Epithelial cell of proximal tubule (primary cell): ENCODE data around the gene FETUB. TPM values are rescaled to one million over a fixed set of nuclear protein-coding genes. Genes with fewer than 3 reads are reported as not detected.

Experiments
- DNase-seq: peaks from one replicate; pipeline ENCODE4 v3.0.0-alpha.2; 2011; ENCODE audit warnings: low read depth
- H3K4me3 ChIP-seq: 2 replicates; pipeline ENCODE4 v1.5.1; 2011; ENCODE audit warnings: low read depth, mild to moderate bottlenecking, low read length
- CTCF ChIP-seq: conservative IDR thresholded peaks from 2 replicates; pipeline ENCODE4 v1.5.1; 2012; ENCODE audit warnings: low read depth, mild to moderate bottlenecking, low read length
- total RNA-seq: library from RNA; depleted of rRNA; stranded (reverse); fragments of >200 nt; gene quantifications from 2 replicates; pipeline ENCODE4 v1.2.3, GENCODE V29; 2015

The FETUB gene
- total RNA-seq, 1 donor from 2014 or later = not detected

DNA sequence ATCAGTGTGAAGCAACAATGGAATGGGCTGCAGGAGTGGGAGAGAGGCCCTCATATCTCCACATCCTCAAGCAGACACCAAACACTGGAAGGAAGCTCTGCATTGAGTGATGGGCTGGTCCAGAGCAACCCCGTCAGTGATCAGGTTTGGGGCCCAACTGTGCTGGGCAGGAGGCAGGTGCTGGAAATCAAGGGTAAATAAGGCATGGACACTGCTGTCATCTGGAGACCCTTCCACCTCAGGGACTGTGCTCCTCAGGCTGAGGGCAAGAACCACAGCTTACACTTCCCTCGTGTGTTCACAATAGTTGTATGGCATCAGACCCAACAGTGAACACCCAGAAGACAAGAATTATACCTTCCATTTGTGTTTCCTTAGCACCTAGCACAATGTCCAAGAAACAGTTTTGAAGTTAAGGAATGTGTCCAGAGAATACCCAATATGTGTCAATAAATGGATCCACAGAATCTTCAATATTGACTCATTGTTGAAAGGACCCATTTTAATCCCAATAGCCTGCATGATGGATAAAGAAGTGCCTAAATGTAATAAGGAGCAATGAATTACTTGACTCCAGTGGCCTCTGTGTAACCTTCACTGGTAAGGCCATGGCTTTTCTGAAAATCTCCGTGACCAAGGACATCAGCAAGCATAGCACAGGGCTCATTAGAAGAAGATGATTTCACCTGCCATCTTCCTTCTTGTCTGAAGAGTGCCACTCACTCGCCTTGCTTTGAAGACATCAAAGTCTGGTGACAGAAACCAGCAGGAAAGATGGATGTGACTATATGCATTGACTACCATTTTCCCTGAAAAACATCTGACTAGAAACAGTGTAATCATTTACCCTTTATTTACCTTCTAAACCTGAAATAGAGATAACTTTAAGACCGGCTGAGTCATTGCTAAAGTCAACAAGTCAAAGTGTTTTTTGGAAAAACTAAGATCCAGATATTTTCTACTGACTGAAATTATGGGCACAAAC, 34.3 kb upstream of the FETUB start:
- TF ChIP-seq CTCF = no peak
- no peak overlapping the region for H3K4me3 ChIP-seq
- DNase-seq = no peak

DNA sequence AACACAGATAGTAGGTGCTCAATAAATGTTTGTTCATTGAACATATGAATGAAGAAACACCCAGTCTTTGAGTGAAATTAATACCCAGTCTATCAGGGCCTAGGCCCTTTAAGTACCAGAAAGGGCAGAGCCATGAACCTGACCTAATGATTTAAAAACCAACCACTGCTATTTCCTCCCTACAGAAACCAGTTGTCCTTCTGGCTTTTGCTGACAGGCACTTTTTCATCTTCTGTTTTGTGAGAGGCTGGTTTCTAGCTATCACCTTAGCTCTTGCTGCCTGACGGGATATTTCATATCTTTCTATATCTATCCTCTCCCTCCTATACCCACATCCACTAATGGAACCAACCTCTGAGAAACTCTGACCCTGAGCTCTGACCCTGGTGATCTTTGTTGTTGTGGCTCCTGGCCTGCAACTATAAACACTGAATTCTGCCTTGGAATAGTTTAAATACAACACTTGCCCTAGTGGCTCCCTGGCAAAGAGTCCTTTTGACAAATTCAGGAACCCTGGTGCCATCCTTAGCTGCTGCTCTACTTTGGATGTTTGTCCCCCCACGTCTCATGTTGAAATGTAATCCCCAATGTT, 31.5 kb upstream of the FETUB start:
- no peak overlapping the region for H3K4me3 ChIP-seq
- no peak for TF ChIP-seq CTCF
- DNase-seq = no peak

GRCh38 chr3:186609247-186609868, 30.8 kb upstream of the FETUB start:
- DNase-seq = no peak
- TF ChIP-seq CTCF = peak; percentile 85
- H3K4me3 ChIP-seq = no peak overlapping the region

DNA sequence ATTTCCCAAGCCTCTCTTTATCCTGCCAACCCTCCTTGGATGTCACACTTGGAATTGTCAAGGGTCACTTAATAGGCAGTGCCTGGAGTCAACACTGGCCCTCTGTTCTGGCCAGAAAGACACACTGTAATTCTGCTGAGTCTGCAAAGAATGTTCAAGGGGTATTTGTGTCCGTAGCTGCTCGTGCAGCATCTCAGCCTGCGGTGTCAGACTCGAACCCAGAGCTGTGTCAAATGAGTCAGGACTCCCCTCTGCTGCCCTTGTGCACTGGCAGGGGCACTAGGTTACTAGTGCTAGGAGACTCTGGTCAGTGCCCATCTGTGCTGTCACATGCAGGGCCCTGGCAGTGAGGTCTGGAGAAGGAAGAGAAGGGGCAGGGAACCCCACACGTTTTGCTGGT, 28.1 kb upstream of the FETUB start:
- no peak for TF ChIP-seq CTCF
- DNase-seq = no peak
- H3K4me3 ChIP-seq = no peak overlapping the region

GRCh38 chr3:186612721-186613636, 27.2 kb upstream of the FETUB start, which contains the start of gene AHSG:
Gene AHSG, plus strand, starts transcription at chr3:186613060. Its CDS starts 82 bp downstream, at chr3:186613142.
- no peak for DNase-seq
- no peak within 1 kb of the TSS for H3K4me3 ChIP-seq
- no peak for TF ChIP-seq CTCF

DNA sequence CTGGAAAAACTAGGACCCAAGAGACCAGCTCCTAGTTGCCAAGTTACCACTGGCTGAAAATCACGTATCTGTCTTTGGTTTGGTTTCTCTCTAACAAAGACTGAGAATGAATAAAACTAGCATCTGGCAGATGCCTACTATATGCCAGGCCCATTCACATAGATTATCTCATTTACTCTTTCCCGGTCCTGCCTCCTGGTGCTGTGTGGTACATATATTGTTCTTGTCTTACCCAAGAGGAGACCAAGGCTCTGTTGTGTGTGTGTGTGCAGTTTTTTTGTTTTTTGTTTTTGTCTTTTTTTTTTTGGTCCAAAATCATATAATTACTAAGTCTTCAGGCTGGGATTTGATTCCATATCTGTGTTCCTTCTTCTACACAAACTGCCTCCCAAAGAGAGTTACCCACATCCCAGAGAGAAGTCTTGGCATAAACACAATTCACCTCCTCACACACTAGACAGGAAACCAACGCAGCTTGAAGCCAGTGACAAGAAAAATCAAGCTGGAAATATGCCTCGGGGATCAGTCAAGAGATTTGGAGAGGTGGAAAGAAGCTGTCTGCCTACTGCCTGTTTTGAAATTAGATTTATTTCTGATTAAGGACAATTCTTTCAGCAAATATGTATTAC, 26.4 kb upstream of the FETUB start:
- TF ChIP-seq CTCF = no peak
- DNase-seq = no peak
- H3K4me3 ChIP-seq = no peak overlapping the region
